Middle frontal gyrus (tissue), 1 donor: ENCODE results near the gene ABT1.
A peak's percentile ranks its signal among the peaks of the same experiment; 100 is the strongest.
"Not testable (repeated sequence)": the region's sequence is repeated elsewhere in the genome, so short reads cannot be mapped to it uniquely, and the experiment has no call there.

ENCODE experiments used
- DNase-seq: peaks from one replicate; pipeline ENCODE4 v3.0.0-alpha.2; 2015; ENCODE audit warnings: low spot score; ENCODE audit errors: extremely low spot score

Gene ABT1

DNA sequence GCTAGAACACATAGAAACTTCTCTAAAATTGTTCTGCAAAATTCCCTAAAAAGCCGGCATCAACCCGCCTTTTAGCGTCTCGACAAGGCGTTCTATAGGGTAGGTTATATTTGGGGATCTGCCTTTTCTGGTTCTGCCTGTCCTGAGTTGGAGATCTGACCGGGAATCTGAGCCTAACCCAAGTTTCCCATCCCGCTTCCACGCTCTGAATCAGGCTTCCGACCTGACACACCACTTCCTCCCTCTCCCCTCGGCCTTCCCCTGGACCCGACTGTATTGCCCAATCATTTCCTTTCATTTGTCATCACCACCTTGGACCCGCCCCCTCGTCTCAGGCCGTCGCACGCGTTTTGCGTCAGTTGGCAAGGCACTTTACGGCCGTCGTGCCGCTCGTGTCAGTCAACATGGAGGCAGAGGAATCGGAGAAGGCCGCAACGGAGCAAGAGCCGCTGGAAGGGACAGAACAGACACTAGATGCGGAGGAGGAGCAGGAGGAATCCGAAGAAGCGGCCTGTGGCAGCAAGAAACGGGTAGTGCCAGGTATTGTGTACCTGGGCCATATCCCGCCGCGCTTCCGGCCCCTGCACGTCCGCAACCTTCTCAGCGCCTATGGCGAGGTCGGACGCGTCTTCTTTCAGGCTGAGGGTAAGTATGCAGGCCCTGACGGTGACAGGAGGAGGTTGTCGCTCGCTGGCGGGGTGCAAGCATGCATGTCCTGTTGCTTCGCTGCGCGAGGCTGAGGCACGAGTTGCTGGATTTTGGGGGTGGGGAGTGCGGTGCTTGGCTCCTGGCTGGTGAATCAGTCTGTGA, at the start of gene ABT1:
Gene ABT1, plus strand, starts transcription at position 375 of the 810 bp plus-strand sequence. Its CDS starts 30 bp downstream, at position 405.
- DNase-seq: peak; percentile 96

DNA sequence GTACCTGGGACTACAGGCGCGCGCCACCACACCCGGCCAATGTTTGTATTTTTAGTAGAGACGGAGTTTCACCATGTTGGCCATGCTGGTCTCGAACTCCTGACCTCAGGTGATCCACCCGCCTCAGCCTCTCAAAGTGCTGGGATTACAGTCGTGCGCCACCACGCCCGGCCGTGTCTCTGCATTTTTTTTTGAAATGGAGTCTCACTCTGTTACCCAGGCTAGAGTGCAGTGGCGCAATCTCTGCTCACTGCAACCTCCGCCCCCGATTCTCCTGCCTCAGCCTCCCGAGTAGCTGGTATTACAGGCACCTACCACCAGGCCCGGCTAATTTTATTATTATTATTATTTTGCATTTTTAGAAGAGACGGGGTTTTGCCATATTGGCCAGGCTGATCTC, 49.4 kb upstream of the ABT1 start:
- not testable (repeated sequence) for DNase-seq

DNA sequence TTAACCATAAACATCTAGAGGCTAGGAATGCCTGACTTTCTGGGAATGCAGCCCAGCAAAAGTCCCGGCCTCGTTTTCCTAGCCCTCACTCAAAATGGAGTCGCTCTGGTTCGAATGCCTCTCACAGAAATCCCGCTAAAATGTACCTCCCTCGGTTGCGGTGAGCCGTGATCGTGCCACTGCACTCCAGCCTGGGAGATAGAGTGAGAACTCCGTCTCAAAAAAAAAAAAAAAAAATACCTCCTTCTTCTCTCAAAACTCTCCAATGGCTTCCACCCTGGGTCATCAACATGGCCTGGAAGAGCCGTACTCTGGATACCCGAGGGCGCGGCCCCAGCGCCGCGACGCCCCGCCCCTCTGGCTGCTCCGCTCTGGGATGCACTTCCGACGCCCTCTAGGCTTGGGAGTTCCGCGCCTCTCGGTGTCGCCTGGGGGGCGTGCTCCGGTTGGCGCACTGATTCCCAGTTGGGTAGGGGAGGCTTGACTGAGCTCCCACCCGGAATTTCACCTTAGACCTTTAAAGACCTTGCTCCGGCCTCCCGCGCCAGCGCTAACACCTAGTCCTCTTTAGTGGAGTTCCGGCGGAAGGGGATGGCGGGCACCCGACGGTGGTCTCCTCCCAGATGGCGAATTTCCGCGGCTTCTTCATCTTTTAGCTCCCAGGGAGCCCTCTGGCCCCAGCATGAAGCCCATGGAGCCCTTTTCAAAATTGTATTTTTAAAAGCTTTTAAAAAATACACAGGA, 46.3 kb upstream of the ABT1 start:
- DNase-seq: no peak

DNA sequence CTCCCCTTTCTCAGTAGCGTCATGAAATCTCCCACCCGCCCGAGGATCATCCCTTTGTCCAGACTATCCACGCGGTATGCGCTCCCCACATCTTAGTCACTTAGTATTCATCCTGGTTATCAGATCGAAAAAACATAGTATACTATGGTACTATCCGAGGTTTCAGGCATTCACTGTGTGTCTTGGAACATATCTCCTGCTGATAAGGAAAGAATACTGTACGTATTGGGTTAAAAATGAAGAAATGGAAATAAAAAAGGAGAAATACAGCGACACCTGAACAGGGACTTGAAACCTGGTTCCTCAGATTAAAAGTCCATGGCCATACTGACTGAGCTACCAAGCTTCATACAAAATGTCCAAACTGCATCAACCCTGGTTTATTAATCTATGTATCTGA, 44.5 kb upstream of the ABT1 start:
- no peak for DNase-seq

DNA sequence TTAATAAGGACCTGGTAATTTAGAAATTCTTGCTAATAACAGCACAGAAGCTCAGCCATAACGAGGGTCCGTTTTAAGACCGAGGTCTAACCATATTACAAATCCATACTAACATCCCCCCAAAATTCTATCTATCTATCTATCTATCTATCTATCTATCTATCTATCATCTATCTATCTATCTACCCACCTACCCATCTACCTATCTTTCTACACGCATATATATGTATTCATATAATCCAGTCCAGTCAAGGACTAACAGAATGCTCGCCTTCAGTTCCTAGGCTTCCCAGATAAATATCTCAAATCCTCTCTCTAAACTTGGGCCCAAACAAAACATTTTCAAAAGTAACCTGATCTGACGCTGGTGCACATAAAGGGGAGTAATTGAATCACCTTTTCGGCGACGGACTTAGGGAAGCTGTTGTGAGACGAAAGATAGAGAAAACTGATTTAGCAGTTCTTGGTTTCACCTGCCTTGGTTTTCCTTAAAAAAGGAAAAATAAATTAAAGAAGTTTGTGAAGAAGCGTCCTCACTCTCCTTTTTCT, 44.0 kb upstream of the ABT1 start:
- DNase-seq: no peak

DNA sequence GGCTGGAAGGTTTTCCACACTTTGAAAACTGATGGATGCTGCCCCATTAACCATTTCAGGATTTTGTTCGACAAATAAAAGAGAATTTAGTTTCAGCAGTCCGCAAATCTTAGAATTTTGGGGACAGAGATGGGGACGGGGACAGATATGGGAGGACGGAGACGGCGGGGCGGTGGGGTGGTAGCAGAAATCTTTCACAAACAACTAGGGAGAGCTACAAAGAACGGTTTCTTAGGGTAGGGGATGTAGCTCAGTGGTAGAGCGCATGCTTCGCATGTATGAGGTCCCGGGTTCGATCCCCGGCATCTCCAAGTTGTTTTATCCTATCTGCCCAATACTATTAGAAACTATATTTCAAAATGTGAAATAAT, 43.5 kb upstream of the ABT1 start:
- DNase-seq: peak; percentile 59

DNA sequence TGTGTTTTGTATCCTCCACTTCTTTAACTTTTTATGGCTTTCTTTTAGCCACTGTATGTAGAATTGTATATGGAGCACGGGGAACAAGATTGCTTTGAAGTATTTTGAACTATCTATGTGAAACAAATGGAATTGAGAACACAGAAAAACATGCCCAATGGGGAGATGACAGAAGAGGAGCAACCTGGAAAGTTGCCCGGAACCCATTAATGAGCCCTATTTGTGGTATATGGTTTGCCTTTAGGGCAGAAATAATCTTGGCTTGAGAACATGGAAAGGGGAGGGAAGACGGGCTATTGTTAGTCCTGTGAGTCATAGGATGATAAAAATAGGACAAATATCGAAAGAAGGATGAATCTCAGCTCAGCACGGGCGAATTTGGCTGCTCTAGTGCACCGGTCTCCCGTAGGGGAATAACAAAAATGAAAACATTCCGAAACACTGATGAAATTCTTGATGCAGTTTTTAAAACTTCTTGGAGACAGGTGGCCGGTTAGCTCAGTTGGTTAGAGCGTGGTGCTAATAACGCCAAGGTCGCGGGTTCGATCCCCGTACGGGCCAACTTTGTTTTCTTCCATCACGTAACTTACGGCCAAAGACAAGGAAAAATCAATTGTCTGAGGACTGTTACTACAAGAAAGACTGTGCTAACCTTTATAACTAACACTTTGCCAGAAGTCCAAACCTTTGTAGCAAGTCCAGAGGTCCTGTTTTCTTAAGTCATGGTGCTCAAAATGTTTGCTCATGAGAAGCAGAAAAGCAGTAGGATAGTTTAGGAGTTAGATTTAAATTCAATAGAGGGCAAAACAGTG, 42.9 kb upstream of the ABT1 start:
- peak; percentile 57 for DNase-seq

DNA sequence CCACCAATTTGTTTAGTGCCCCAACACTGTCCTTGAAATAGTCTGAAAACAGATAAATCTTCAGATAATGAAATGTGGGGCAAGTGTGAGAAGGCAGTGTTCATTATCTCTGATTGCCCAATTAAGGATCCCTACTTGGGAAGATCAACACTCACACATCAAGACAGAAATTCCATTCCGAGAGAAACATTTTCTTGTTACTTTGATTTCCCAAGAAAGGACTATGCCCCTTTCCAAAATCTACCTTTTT, 42.4 kb upstream of the ABT1 start:
- DNase-seq: no peak

DNA sequence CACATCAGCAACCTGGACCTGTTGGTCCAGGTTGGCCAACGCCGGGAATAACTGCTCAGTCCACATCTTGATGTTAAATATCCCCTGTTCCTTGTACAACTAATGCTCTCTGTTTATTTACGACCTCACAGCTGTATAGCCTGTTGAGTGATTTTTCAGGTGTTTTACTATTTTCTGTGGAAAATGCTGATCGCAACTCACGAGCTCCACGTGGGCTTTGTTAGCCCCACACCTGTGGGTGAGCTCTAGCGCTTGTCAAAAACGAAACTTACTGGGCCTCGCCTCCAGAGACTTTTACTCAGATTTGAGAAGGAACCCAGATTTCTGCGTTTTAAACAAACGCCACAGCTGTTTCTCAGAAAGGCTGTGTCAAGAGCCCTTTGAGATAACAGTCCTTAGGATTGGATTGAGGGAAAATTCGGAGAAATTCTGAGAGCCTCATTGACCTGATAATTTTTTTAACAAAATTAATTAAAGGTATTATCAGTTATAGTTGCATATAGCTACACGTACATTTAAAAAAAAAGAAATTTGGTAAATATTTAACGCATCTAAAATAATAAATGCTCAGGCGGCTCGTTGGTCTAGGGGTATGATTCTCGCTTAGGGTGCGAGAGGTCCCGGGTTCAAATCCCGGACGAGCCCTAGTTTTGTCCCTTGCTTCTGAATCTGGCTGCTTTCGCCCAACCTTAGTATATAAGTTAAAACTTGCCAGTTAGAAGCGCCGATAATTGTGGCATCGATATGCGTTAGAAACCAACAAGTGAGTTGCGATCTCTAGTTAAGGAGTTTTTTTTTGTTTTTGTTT, 41.9 kb upstream of the ABT1 start:
- no peak for DNase-seq

DNA sequence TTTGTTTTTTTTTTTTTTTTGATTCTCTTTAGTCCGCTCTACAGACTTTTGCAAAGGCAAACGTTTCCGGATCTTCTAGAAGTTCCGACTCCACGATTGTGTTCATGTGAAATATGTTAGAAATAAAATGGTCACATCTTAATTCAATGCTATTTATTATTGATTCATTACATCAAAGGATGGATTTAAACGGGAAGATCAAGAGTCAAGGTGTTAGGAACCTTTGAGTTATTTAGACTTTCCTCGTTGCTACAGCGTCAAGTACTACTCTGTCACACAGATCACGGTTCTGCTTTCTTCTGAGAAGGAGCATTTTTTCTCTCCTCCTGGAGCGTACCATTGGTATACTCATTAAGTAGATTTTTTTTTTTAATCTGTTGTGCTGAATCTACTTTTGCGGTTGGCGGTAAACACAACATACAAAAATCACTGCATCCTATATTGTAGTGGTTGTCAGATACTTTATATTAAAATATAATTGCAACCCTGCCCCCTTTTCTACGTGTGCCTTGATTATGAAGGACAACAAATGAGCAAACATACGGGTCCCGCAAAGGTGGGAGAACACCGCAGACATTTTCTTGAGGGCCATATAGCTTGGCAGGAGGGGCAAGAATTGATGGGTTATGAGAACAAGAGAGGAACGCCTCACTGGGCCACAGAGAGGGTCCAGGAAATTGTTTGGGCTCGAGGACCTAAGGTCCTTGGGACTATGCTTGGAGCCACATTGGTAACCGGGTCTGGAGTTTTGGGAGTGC, 41.1 kb upstream of the ABT1 start:
- DNase-seq: no peak

DNA sequence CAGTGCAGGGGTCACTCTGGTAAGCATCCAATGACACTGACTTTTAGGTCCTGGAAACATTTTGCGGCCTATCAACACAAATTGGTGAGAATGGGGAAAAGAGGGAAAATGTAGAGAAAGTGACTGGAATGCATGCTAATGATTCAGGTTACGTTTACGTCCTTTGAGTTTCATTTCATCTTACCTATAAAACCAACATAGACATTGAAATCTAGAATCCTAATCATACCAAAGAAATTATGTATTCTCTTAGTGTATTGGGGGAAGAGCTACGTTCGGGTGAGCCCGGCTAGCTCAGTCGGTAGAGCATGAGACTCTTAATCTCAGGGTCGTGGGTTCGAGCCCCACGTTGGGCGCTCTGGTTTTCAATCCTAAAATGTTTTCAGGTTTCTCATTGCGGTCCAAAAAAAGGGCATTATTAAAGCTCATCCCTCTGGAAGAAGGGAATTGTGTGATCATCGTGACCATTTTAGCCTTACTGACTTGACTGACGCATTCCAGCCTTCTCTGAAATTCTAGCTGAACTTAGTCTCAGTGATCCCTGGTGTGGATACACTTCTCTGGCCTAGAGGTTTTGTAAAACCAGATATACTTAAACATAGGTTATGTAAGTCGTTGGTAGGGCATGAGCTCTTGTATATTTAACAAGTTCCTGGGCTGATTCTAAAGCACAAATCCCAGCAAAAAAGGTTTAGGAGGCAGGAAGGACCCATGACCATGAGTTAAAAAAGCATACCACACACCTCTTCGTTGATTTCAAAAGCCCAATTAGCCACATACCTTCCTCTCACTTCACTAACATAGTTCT, 40.3 kb upstream of the ABT1 start:
- no peak for DNase-seq

DNA sequence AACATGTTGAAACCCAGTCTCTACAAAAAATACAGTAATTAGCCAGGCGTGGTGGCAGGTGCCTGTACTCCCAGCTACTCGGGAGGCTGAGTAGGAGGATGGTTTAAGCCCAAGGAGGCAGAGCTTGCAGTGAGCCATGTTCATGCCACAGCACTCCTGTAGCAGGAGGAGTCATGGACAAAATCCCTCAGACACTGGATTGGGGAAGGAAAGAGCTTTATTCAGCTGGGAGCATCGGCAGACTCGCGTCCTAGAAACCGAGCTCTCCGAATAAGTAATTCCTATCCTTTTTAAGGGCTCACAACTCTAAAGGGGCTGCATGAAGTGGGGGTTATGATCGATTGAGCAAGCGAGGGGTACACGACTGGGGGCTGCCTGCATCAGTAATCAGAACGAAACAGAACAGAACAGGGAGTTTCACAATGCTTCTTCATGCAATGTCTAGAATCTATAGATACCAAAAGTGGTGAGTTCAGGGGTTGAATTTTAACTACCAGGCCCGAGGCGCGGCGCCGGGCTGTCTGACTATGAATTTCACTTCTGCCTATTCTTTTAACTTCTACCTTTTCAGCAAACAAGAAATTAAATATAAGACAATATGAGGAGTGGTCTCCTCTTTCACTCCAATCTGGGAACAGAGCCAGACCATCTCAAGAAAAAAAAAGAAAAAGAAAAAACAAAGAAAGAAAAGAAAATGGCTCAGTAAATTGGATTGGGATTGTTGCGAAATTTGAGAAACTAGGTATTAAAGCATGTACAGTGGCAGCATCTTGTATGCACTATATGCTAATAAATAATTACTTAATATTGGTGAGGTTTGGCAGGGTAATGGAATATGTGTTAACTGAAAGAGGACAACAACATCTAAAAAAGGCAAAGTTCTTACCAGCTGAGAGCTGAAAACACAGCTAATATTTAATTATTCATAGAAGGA, 35.0 kb upstream of the ABT1 start:
- no peak for DNase-seq

DNA sequence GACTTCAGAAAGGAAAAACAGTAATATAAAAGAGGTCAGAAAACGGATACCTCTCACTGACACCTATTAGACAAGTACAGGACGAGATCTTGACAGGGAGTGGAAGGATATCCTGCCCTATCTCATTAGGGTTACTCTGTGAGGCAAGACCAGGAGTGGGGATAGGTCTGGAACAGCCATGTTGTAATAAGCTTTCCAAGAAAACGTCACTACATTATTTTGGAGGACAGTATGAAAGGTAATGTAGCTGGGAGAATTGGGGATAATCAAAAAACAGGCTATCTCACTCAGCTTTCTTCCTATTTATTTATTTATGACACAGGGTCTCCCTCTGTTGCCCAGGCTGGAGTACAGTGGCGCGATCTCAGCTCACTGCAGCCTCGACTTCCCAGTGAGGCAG, 33.3 kb upstream of the ABT1 start:
- no peak for DNase-seq

DNA sequence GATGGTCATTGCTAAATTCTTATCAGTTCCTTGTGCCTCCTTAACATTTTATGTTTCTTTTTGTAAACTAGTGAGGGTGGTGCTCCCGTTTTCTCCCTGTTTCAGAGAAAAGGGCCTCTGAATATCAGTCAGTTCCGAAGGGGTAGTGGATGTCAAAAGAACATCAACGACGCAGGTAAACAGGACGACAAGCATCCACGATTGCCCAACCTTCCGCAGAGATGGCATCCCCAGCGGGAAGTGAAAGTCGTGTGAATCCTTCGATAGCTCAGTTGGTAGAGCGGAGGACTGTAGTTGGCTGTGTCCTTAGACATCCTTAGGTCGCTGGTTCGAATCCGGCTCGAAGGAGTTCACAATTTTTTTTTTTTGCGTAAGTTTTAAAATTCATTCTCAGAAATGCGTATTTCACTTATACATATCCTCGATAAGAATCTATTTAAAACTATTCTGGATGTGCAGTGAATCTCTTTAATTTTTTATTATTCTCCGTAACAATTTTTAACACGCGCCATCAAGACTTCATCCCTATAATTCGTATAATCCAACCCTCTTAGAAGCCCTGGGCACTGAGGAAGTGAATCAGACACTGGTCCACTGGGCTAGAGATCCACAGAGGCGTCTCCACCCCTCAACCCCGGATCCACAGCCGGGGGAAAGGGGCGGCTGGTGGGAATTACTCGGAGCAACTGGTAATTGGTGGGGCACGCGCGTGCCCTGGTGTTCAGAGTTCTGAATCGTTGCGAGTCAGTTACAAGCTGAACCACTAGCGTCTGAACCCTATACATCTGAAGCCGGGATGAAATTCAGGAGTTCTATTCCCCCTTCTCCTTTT, 27.9 kb upstream of the ABT1 start:
- peak; percentile 96 for DNase-seq

DNA sequence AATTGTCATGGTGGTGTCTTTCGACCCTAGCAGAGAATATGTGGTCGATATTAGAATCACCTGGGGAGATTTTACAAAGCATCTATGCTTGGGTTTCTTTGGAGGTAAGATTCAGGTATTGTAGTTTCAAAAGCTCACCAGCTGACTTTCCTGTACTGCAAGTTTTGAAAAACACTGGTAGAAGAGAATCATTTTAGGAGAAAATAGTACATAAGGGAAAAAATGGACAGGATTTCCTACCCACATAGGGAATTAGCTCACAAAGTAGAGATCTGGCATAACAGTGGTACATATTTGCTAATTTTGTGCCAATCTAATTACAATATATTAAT, 27.4 kb upstream of the ABT1 start:
- DNase-seq: no peak

DNA sequence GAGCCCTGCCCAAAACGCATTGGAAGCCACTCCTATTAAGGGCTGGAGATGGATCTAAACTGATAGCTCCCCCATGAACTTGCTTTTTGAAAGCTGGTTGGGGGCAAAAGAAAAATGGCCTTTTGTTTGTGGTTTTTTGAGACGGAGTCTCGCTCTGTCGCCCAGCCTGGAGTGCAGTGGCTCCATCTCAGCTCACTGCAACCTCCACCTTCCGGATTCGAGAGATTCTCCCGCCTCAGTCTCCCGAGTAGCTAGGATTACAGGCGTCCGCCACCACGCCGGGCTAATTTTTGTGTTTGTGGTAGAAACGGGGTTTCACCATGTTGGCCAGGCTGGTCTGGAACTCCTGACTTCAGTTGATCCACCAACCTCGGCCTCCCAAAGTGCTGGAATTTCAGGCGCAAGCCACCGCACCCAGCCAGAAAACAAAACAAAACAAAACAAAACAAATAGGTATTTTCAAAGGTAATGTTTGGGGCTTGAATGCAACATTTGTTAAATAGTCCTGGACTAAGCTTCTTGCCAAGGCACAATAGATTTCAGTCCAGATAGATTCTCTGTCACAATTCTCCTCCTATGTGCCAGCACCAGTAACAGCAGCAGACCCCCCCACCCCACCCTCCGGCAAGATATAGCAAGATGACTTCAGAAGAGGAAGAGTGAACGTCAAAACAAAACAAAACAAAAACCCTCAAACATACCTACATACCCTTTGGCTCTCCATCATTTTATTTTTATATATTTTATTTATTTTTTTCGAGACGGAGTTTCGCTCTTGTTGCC, 26.5 kb upstream of the ABT1 start:
- no peak for DNase-seq
